ENCODE measurements around the gene TEX51.

Gene TEX51

GRCh38 chr2:126914811-126915500 lies 16.3 kb downstream of the TEX51 start:
- no peak for TF ChIP-seq JUND (IDR thresholded peaks at IDR 0.05; ENCODE audit: low read depth)
- DNase-seq (ENCODE audit: low read depth in 1 of 2, low spot score in 1 of 2): no peak
- in situ Hi-C loops (cut with HindIII; ENCODE audit: low pct_unique_long_range_greater_than_20kb, low sequenced_read_pairs): no loop called here

GRCh38 chr2:126915903-126916302 lies 17.2 kb downstream of the TEX51 start:
- no peak for TF ChIP-seq JUND (IDR thresholded peaks at IDR 0.05; ENCODE audit: low read depth)
- DNase-seq (ENCODE audit: low read depth in 1 of 2, low spot score in 1 of 2): no peak
- in situ Hi-C loops (cut with HindIII; ENCODE audit: low pct_unique_long_range_greater_than_20kb, low sequenced_read_pairs): no loop called here

- in situ Hi-C loops (cut with HindIII; ENCODE audit: low pct_unique_long_range_greater_than_20kb, low sequenced_read_pairs): no loop called here
- TF ChIP-seq JUND (IDR thresholded peaks at IDR 0.05; ENCODE audit: low read depth): no peak
- no peak for DNase-seq (ENCODE audit: low read depth in 1 of 2, low spot score in 1 of 2)
Measured at GRCh38 chr2:126916744-126917143, 18.1 kb downstream of the TEX51 start.

GRCh38 chr2:126921066-126921465 lies 22.4 kb downstream of the TEX51 start:
- in situ Hi-C loops (cut with HindIII; ENCODE audit: low pct_unique_long_range_greater_than_20kb, low sequenced_read_pairs): no loop called here
- TF ChIP-seq JUND (IDR thresholded peaks at IDR 0.05; ENCODE audit: low read depth): no peak
- DNase-seq (ENCODE audit: low read depth in 1 of 2, low spot score in 1 of 2): no peak

GRCh38 chr2:126930970-126931590 lies 32.4 kb downstream of the TEX51 start:
- in situ Hi-C loops (cut with HindIII; ENCODE audit: low pct_unique_long_range_greater_than_20kb, low sequenced_read_pairs): no loop called here
- no peak for TF ChIP-seq JUND (IDR thresholded peaks at IDR 0.05; ENCODE audit: low read depth)
- DNase-seq (ENCODE audit: low read depth in 1 of 2, low spot score in 1 of 2): no peak

- no peak for DNase-seq (ENCODE audit: low read depth in 1 of 2, low spot score in 1 of 2)
- in situ Hi-C loops (cut with HindIII; ENCODE audit: low pct_unique_long_range_greater_than_20kb, low sequenced_read_pairs): no loop called here
- TF ChIP-seq JUND (IDR thresholded peaks at IDR 0.05; ENCODE audit: low read depth): no peak
Measured at GRCh38 chr2:126932529-126932928, 33.8 kb downstream of the TEX51 start.

GRCh38 chr2:126932966-126933710 lies 34.4 kb downstream of the TEX51 start:
- in situ Hi-C loops (cut with HindIII; ENCODE audit: low pct_unique_long_range_greater_than_20kb, low sequenced_read_pairs): no loop called here
- DNase-seq (ENCODE audit: low read depth in 1 of 2, low spot score in 1 of 2): no peak
- no peak for TF ChIP-seq JUND (IDR thresholded peaks at IDR 0.05; ENCODE audit: low read depth)

- no peak for TF ChIP-seq JUND (IDR thresholded peaks at IDR 0.05; ENCODE audit: low read depth)
- in situ Hi-C loops (cut with HindIII; ENCODE audit: low pct_unique_long_range_greater_than_20kb, low sequenced_read_pairs): no loop called here
- DNase-seq (ENCODE audit: low read depth in 1 of 2, low spot score in 1 of 2): no peak
Measured at GRCh38 chr2:126933711-126934091, 35.0 kb downstream of the TEX51 start.

- no peak for TF ChIP-seq JUND (IDR thresholded peaks at IDR 0.05; ENCODE audit: low read depth)
- DNase-seq (ENCODE audit: low read depth in 1 of 2, low spot score in 1 of 2): peak in 1 of 2 experiments; percentile 5
- in situ Hi-C loops (cut with HindIII; ENCODE audit: low pct_unique_long_range_greater_than_20kb, low sequenced_read_pairs): no loop called here
Measured at GRCh38 chr2:126934809-126935208, 36.1 kb downstream of the TEX51 start.

- in situ Hi-C loops (cut with HindIII; ENCODE audit: low pct_unique_long_range_greater_than_20kb, low sequenced_read_pairs): no loop called here
- no peak for TF ChIP-seq JUND (IDR thresholded peaks at IDR 0.05; ENCODE audit: low read depth)
- no peak for DNase-seq (ENCODE audit: low read depth in 1 of 2, low spot score in 1 of 2)
Measured at GRCh38 chr2:126935774-126936173, 37.1 kb downstream of the TEX51 start.

GRCh38 chr2:126936219-126936723 lies 37.6 kb downstream of the TEX51 start:
- no peak for DNase-seq (ENCODE audit: low read depth in 1 of 2, low spot score in 1 of 2)
- no peak for TF ChIP-seq JUND (IDR thresholded peaks at IDR 0.05; ENCODE audit: low read depth)
- in situ Hi-C loops (cut with HindIII; ENCODE audit: low pct_unique_long_range_greater_than_20kb, low sequenced_read_pairs): no loop called here

GRCh38 chr2:126940331-126940730 lies 41.6 kb downstream of the TEX51 start:
- no peak for TF ChIP-seq JUND (IDR thresholded peaks at IDR 0.05; ENCODE audit: low read depth)
- in situ Hi-C loops (cut with HindIII; ENCODE audit: low pct_unique_long_range_greater_than_20kb, low sequenced_read_pairs): no loop called here
- DNase-seq (ENCODE audit: low read depth in 1 of 2, low spot score in 1 of 2): no peak
